HCT116 (cell line): ENCODE results near the gene PLA2G7. TPM values are rescaled to one million over a fixed set of nuclear protein-coding genes. Genes with fewer than 3 reads are reported as not detected.

Experiments
- ATAC-seq: fragments of 200-7000 bp; cut with Tn5 transposase; 2 replicates; pipeline ENCODE4 v1.9.1; 2020; ENCODE audit warnings: mild to moderate bottlenecking, moderate library complexity
- BruUV-seq: library from RNA; stranded (reverse); fragments of 400-500 nt; replicated peaks from 2 replicates; lab custom pipeline; 2021; lab: Mats Ljungman, UMichigan
- CTCF ChIA-PET: fragments of 300-600 bp; sonication (Branson Sonifier 250); formaldehyde crosslinking; loops from one replicate; lab custom pipeline; 2021; ENCODE audit warnings: antibody characterized with exemption; lab: Charles Lee
- POLR2A ChIA-PET: fragments of 300-600, 350-600 bp; sonication (Branson Sonifier 250); formaldehyde crosslinking; loops from one replicate; lab custom pipeline; 2021; ENCODE audit warnings: antibody characterized with exemption; lab: Charles Lee
- RAD21 ChIA-PET, 2 experiments: fragments of 300-600 bp; sonication (Branson Sonifier 250); formaldehyde crosslinking; loops; one replicate each; lab custom pipeline; 2023; ENCODE audit warnings: low total read pairs in 2 of 2; ENCODE audit not compliant: uncharacterized antibody in 2 of 2, unreplicated experiment in 2 of 2, low non-redundant PET in 1 of 2; lab: Charles Lee
- DNase-seq: peaks from one replicate; pipeline ENCODE4 v3.0.0-alpha.2; 2010; ENCODE audit warnings: low read depth, low spot score
- H2AFZ ChIP-seq: fragments of 200-600 bp; shearing (Covaris generic), sonication (generic); 2 replicates; pipeline ENCODE4 v1.6.1; 2017; ENCODE audit warnings: low read depth, mixed run types, mixed read lengths, antibody characterized with exemption, low read length; ENCODE audit not compliant: poor library complexity, severe bottlenecking
- H3K27ac ChIP-seq: 2 replicates; pipeline ENCODE4 v1.5.1; 2012; ENCODE audit warnings: low read depth, low read length
- H3K27me3 ChIP-seq: fragments of 200-600 bp; sonication (generic); 2 replicates; pipeline ENCODE4 v1.6.1; 2016; ENCODE audit warnings: mixed run types, low read length, mixed read lengths; ENCODE audit not compliant: insufficient read depth
- H3K36me3 ChIP-seq, 2 experiments: fragments of 200-500 bp in 1 of 2; fragments of 200-600 bp in 1 of 2; sonication (Bioruptor generic) in 1 of 2; sonication (generic) in 1 of 2; 2 replicates each; pipeline versions ENCODE4 v1.5.1 to v1.6.1; 2014 to 2016; ENCODE audit warnings: low read length in 2 of 2, inconsistent platforms in 1 of 2, mixed read lengths in 1 of 2, mixed run types in 1 of 2; ENCODE audit not compliant: insufficient read depth in 2 of 2, control insufficient read depth in 1 of 2
- H3K4me1 ChIP-seq, 2 experiments: fragments of 200-600 bp in 1 of 2; sonication (generic) in 1 of 2; 2 replicates each; pipeline versions ENCODE4 v1.5.1 to v1.6.1; 2012 to 2017; ENCODE audit warnings: low read length in 2 of 2, inconsistent platforms in 1 of 2, mild to moderate bottlenecking in 1 of 2, mixed read lengths in 1 of 2, mixed run types in 1 of 2, moderate library complexity in 1 of 2; ENCODE audit not compliant: insufficient read depth in 2 of 2, control insufficient read depth in 1 of 2
- H3K4me2 ChIP-seq: fragments of 200-600 bp; sonication (generic); 2 replicates; pipeline ENCODE4 v1.6.1; 2017; ENCODE audit warnings: mixed run types, low read length, mixed read lengths
- H3K4me3 ChIP-seq, 2 experiments: fragments of 200-600 bp in 1 of 2; sonication (generic) in 1 of 2; replicated peaks in 1 of 2; 2 replicates each; pipeline ENCODE4 v1.5.1; 2011 to 2016; ENCODE audit warnings: low read length in 2 of 2, control low read depth in 1 of 2, low read depth in 1 of 2, mild to moderate bottlenecking in 1 of 2, mixed read lengths in 1 of 2, mixed run types in 1 of 2
- H3K79me2 ChIP-seq: fragments of 200-600 bp; sonication (generic); 2 replicates; pipeline ENCODE4 v1.6.1; 2017; ENCODE audit warnings: mild to moderate bottlenecking, mixed run types, low read length, moderate library complexity, mixed read lengths; ENCODE audit not compliant: insufficient read depth
- H3K9ac ChIP-seq: fragments of 200-600 bp; sonication (generic); 2 replicates; pipeline ENCODE4 v1.6.1; 2016; ENCODE audit warnings: low read length, mixed read lengths
- H3K9me2 ChIP-seq: fragments of 200-600 bp; sonication (generic), shearing (Covaris generic); 2 replicates; pipeline ENCODE4 v1.6.1; 2017; ENCODE audit warnings: mixed run types, mild to moderate bottlenecking, moderate library complexity; ENCODE audit not compliant: insufficient read depth
- H3K9me3 ChIP-seq, 2 experiments: fragments of 200-500 bp in 1 of 2; fragments of 200-600 bp in 1 of 2; sonication (Bioruptor generic) in 1 of 2; sonication (generic) in 1 of 2; 2 replicates each; pipeline ENCODE4 v1.6.1; 2014 to 2017; ENCODE audit warnings: low read length in 2 of 2, mixed read lengths in 2 of 2, inconsistent platforms in 1 of 2, low read depth in 1 of 2, mild to moderate bottlenecking in 1 of 2, mixed run types in 1 of 2, moderate library complexity in 1 of 2; ENCODE audit not compliant: control insufficient read depth in 1 of 2, insufficient read depth in 1 of 2
- H4K20me1 ChIP-seq: fragments of 200-600 bp; sonication (generic), shearing (Covaris generic); 2 replicates; pipeline ENCODE4 v1.6.1; 2017; ENCODE audit warnings: mixed run types, mild to moderate bottlenecking, moderate library complexity; ENCODE audit not compliant: insufficient read depth
- ATF3 ChIP-seq: IDR thresholded peaks from 2 replicates; pipeline ENCODE4 v1.6.1; 2012
- CTCF ChIP-seq, 3 experiments: fragments of 200-600 bp in 1 of 3; sonication (generic) in 1 of 3; IDR thresholded peaks in 2 of 3; conservative IDR thresholded peaks in 1 of 3; 2 replicates each; pipeline ENCODE4 v1.5.1; 2012 to 2017; ENCODE audit warnings: low read depth in 2 of 3, low read length in 2 of 3, antibody characterized with exemption in 1 of 3, borderline replicate concordance in 1 of 3, control low read depth in 1 of 3, mild to moderate bottlenecking in 1 of 3, mixed read lengths in 1 of 3, mixed run types in 1 of 3, moderate library complexity in 1 of 3; ENCODE audit not compliant: insufficient read depth in 1 of 3
- EGR1 ChIP-seq: IDR thresholded peaks from 2 replicates; pipeline ENCODE4 v1.6.1; 2012; ENCODE audit warnings: low read depth
- ELF1 ChIP-seq: IDR thresholded peaks from 2 replicates; pipeline ENCODE4 v1.6.1; 2012; ENCODE audit warnings: low read depth, borderline replicate concordance
- MAX ChIP-seq: IDR thresholded peaks from 2 replicates; pipeline ENCODE4 v1.6.1; 2012
- POLR2A ChIP-seq: IDR thresholded peaks from 2 replicates; pipeline ENCODE4 v1.7.0; 2011; ENCODE audit warnings: borderline replicate concordance; ENCODE audit not compliant: insufficient read depth, insufficient read length; ENCODE audit errors: extremely low read depth
- POLR2AphosphoS5 ChIP-seq: IDR thresholded peaks from 2 replicates; pipeline ENCODE4 v1.6.1; 2011; ENCODE audit warnings: mild to moderate bottlenecking, low read depth, low read length, moderate library complexity
- RAD21 ChIP-seq: IDR thresholded peaks from 2 replicates; pipeline ENCODE4 v1.6.1; 2012; ENCODE audit warnings: low read depth, mild to moderate bottlenecking
- intact Hi-C: fragments of 100-400 bp; cut with micrococcal nuclease; formaldehyde crosslinking; loops from 2 replicates; pipeline ENCODE4 v1.10.0; 2022
- total RNA-seq: library from RNA; stranded (reverse); gene quantifications from one replicate; pipeline ENCODE4 v1.2.1, GENCODE V29; 2021; ENCODE audit not compliant: unreplicated experiment

Gene PLA2G7
- total RNA-seq, 1 experiment from 2014 or later, result 2.8 TPM

GRCh38 chr6:46677314-46677654, 57.9 kb downstream of the PLA2G7 start:
- Histone ChIP-seq H4K20me1 (no peaks in the 10 kb centered on the region), H3K4me2 (no peak overlapping the region), H3K9me2 (no peaks in the 10 kb centered on the region), H3K4me3 (no peak overlapping the region), H3K27me3 (no peaks in the 10 kb centered on the region), H3K27ac (no peak overlapping the region), H3K9ac (no peak overlapping the region), H3K4me1 (no peaks in the 10 kb centered on the region), H3K79me2 (no peaks in the 10 kb centered on the region), H2AFZ (no peak overlapping the region), H3K9me3 (no peaks in the 10 kb centered on the region), H3K36me3 (no peaks in the 10 kb centered on the region)
- CTCF ChIA-PET, result no interaction called here
- DNase-seq, result no peak
- RAD21 ChIA-PET, result no interaction called here
- TF ChIP-seq CTCF (IDR thresholded peaks at IDR 0.05 in 2 of 3, conservative IDR thresholded peaks at IDR 0.05 in 1 of 3; ENCODE audit: borderline replicate concordance in 1 of 3, insufficient read depth in 1 of 3, low read depth in 2 of 3, low read length in 2 of 3) (peak in 2 of 3 experiments; percentile 63; a peak in 4 of 6 replicates), POLR2A (no peak), MAX (no peak), ATF3 (no peak), ELF1 (no peak), EGR1 (no peak), POLR2AphosphoS5 (no peak), RAD21 (peak; percentile 20; the same call in 1 of the 2 replicates)
- ATAC-seq, result peak; percentile 80
- intact Hi-C loops, result no loop called here
- BruUV-seq, result no TSS peak
- POLR2A ChIA-PET, result no interaction called here
